HepG2 (cell line): ENCODE data around the gene DCP1B. TPM values are rescaled to one million over a fixed set of nuclear protein-coding genes. Genes with fewer than 3 reads are reported as not detected.
"Not testable (repeated sequence)": the region's sequence is repeated elsewhere in the genome, so short reads cannot be mapped to it uniquely, and the experiment has no call there.

Experiments used
- ATAC-seq: fragments of 200-7000 bp; cut with Tn5 transposase; 3 replicates; pipeline ENCODE4 v1.9.1; 2020; ENCODE audit warnings: mild to moderate bottlenecking, moderate library complexity
- BruUV-seq: library from RNA; stranded (reverse); fragments of 400-500 nt; replicated peaks from 2 replicates; lab custom pipeline; 2021; lab: Mats Ljungman, UMichigan
- CTCF ChIA-PET: fragments of 300-600 bp; formaldehyde crosslinking; extraction: SDS; loops from one replicate; lab custom pipeline; 2021; ENCODE audit warnings: low total read pairs, inconsistent platforms, low intra/inter-chr PET ratio; lab: Yijun Ruan, JAX
- POLR2A ChIA-PET: fragments of 350-600 bp; sonication (Branson Sonifier 250); formaldehyde crosslinking; loops from one replicate; lab custom pipeline; 2020; ENCODE audit warnings: antibody characterized with exemption, inconsistent platforms; lab: Yijun Ruan, JAX
- DNase-seq: peaks from one replicate; pipeline ENCODE4 v3.0.0-alpha.2; 2015; ENCODE audit warnings: low spot score
- FAIRE-seq: peaks from 3 replicates; lab custom pipeline; 2011; peaks lifted over from hg19 to GRCh38; lab: Jason Lieb, UNC
- H2AFZ ChIP-seq: one replicate; pipeline ENCODE4 v1.6.1; 2011; ENCODE audit warnings: low read length, inconsistent platforms
- H3K27ac ChIP-seq: fragments of 300-600 bp; 3 replicates; pipeline ENCODE4 v1.8.0; 2011; ENCODE audit warnings: mixed run types, mild to moderate bottlenecking, mixed read lengths, low read length, inconsistent platforms; ENCODE audit not compliant: insufficient read depth; ENCODE audit errors: extremely low read length
- H3K27me3 ChIP-seq, 2 experiments: fragments of 200-600 bp in 1 of 2; 2 replicates in 1 of 2; 3 replicates in 1 of 2; pipeline versions ENCODE4 v1.6.0 to v1.8.0; 2011; ENCODE audit warnings: low read length in 2 of 2, mild to moderate bottlenecking in 2 of 2, moderate library complexity in 2 of 2, inconsistent platforms in 1 of 2; ENCODE audit not compliant: insufficient read depth in 2 of 2, control insufficient read depth in 1 of 2
- H3K36me3 ChIP-seq, 2 experiments: fragments of 200-600 bp in 1 of 2; replicated peaks in 1 of 2; 2 replicates in 1 of 2; 3 replicates in 1 of 2; pipeline versions ENCODE4 v1.5.1 to v1.8.0; 2011; ENCODE audit warnings: low read length in 2 of 2, inconsistent platforms in 1 of 2; ENCODE audit not compliant: insufficient read depth in 2 of 2, control insufficient read depth in 1 of 2
- H3K4me1 ChIP-seq: 2 replicates; pipeline ENCODE4 v1.5.1; 2012; ENCODE audit warnings: low read length, inconsistent platforms; ENCODE audit not compliant: insufficient read depth
- H3K4me2 ChIP-seq: 2 replicates; pipeline ENCODE4 v1.6.0; 2011; ENCODE audit warnings: low read depth, low read length, inconsistent platforms
- H3K4me3 ChIP-seq, 3 experiments: fragments of 200-600 bp in 1 of 3; sonication (generic), shearing (Covaris generic) in 1 of 3; replicated peaks in 1 of 3; 2 replicates each; pipeline ENCODE4 v1.5.1; 2011 to 2016; ENCODE audit warnings: low read length in 3 of 3, inconsistent platforms in 2 of 3, low read depth in 2 of 3, mild to moderate bottlenecking in 2 of 3, control low read depth in 1 of 3, mixed read lengths in 1 of 3; ENCODE audit not compliant: insufficient read depth in 1 of 3
- H3K79me2 ChIP-seq: one replicate; pipeline ENCODE4 v1.6.1; 2011; ENCODE audit warnings: low read length, inconsistent platforms; ENCODE audit not compliant: insufficient read depth
- H3K9ac ChIP-seq: 2 replicates; pipeline ENCODE4 v1.6.0; 2011; ENCODE audit warnings: mild to moderate bottlenecking, low read depth, low read length, inconsistent platforms; ENCODE audit not compliant: insufficient read depth
- H3K9me3 ChIP-seq: 2 replicates; pipeline ENCODE4 v1.5.1; 2012; ENCODE audit warnings: mild to moderate bottlenecking, low read length
- H4K20me1 ChIP-seq: 2 replicates; pipeline ENCODE4 v1.6.0; 2011; ENCODE audit warnings: inconsistent platforms, mild to moderate bottlenecking, low read length, moderate library complexity; ENCODE audit not compliant: insufficient read depth
- ASH2L ChIP-seq: fragments of 300-600, 200-600 bp; sonication (generic); IDR thresholded peaks from 2 replicates; pipeline ENCODE4 v1.7.0; 2017; ENCODE audit warnings: low read depth, mild to moderate bottlenecking, moderate library complexity, mixed read lengths, low read length; ENCODE audit not compliant: insufficient read length
- CTCF ChIP-seq: sonication (generic); formaldehyde crosslinking; IDR thresholded peaks from 2 replicates; pipeline ENCODE4 v1.5.0; 2020; ENCODE audit warnings: mild to moderate bottlenecking, missing genetic modification reagents, moderate library complexity
- ELF3 ChIP-seq: IDR thresholded peaks from 2 replicates; pipeline ENCODE4 v1.6.1; 2016; ENCODE audit warnings: missing genetic modification reagents, missing compliant biosample characterization
- HHEX ChIP-seq: IDR thresholded peaks from 2 replicates; pipeline ENCODE4 v1.6.1; 2016; ENCODE audit warnings: control low read depth
- IRF2 ChIP-seq: IDR thresholded peaks from 2 replicates; pipeline ENCODE4 v1.6.1; 2018; ENCODE audit warnings: missing genetic modification reagents, missing compliant biosample characterization
- KDM2A ChIP-seq: sonication (generic); formaldehyde crosslinking; IDR thresholded peaks from 2 replicates; pipeline ENCODE4 v1.4.0; 2020; ENCODE audit warnings: low read depth, missing genetic modification reagents, borderline replicate concordance
- PAWR ChIP-seq: sonication (generic); formaldehyde crosslinking; IDR thresholded peaks from 2 replicates; pipeline ENCODE4 v1.4.0; 2020; ENCODE audit warnings: missing genetic modification reagents, mild to moderate bottlenecking, borderline replicate concordance
- RAD21 ChIP-seq: fragments of 450-650 bp; formaldehyde crosslinking; IDR thresholded peaks from 2 replicates; pipeline ENCODE4 v1.5.0; 2020; ENCODE audit warnings: mild to moderate bottlenecking
- SMC3 ChIP-seq: IDR thresholded peaks from 2 replicates; pipeline ENCODE4 v1.6.1; 2011; ENCODE audit warnings: low read length, improper control_type of control experiment
- THAP11 ChIP-seq: IDR thresholded peaks from 2 replicates; pipeline ENCODE4 v1.6.1; 2016; ENCODE audit warnings: missing biosample characterization, missing genetic modification reagents
- TP53 ChIP-seq: sonication (generic); formaldehyde crosslinking; conservative IDR thresholded peaks from 2 replicates; pipeline ENCODE4 v1.4.0; 2020; ENCODE audit warnings: missing genetic modification reagents
- ZGPAT ChIP-seq: IDR thresholded peaks from 2 replicates; pipeline ENCODE4 v1.6.1; 2016; ENCODE audit warnings: mild to moderate bottlenecking
- ZNF3 ChIP-seq: IDR thresholded peaks from 2 replicates; pipeline ENCODE4 v1.7.0; 2017; ENCODE audit warnings: inconsistent platforms
- ZNF580 ChIP-seq: IDR thresholded peaks from 2 replicates; pipeline ENCODE4 v1.6.1; 2016; ENCODE audit warnings: low read depth, borderline replicate concordance
- WGBS: methylation state at CpG from one replicate; pipeline ENCODE4 v1.1.6; 2017; ENCODE audit warnings: low lambda C conversion rate; 5-methylcytosine and 5-hydroxymethylcytosine counted together
- in situ Hi-C: cut with HindIII; loops from 2 replicates; pipeline ENCODE4 v1.10.0; 2017; ENCODE audit warnings: low pct_unique_long_range_greater_than_20kb; ENCODE audit not compliant: extremely low pct_ligation_motif_present
- intact Hi-C: fragments of 100-400 bp; cut with micrococcal nuclease; formaldehyde crosslinking; loops from one replicate; pipeline ENCODE4 v1.10.0; 2022; ENCODE audit not compliant: unreplicated experiment
- polyA plus RNA-seq, 8 experiments: library from polyadenylated mRNA; depleted of rRNA in 3 of 8; stranded (reverse) in 7 of 8; unstranded in 1 of 8; fragments of >200 nt; fragmentation: Illumina TruSeq in 4 of 8; extraction: Trizol in 4 of 8; gene quantifications; 2 replicates each; pipeline versions ENCODE4 v1.2.1 to v1.2.3, GENCODE V29; 2011 to 2016; ENCODE audit warnings: low read depth in 4 of 8, missing spikeins in 1 of 8, mixed read lengths in 1 of 8; ENCODE audit not compliant: insufficient read depth in 1 of 8
- total RNA-seq, 5 experiments: library from RNA; depleted of rRNA; stranded (reverse); fragments of >200 nt; fragmentation: Illumina TruSeq; extraction: Trizol; gene quantifications; 2 replicates each; pipeline ENCODE4 v1.2.3, GENCODE V29; 2016; ENCODE audit warnings: low read depth in 1 of 5

The DCP1B gene
- total and polyA plus RNA-seq, 2 of the 13 experiments (the other 11 are each of a cell fraction or from before 2014, with no cell fraction given) = 11.4 to 27.2 TPM

- BruUV-seq, H3K9me3 ChIP-seq, CTCF ChIA-PET, H3K4me3 ChIP-seq, H3K27me3 ChIP-seq, H3K27ac ChIP-seq, H4K20me1 ChIP-seq, H3K79me2 ChIP-seq, H2AFZ ChIP-seq, H3K9ac ChIP-seq, H3K4me2 ChIP-seq, POLR2A ChIA-PET, H3K4me1 ChIP-seq, intact Hi-C loops, ATAC-seq, in situ Hi-C loops, DNase-seq, FAIRE-seq: not testable (repeated sequence)
- 100% methylated on average over 5 of the region's 5 CpGs for WGBS
- H3K36me3 ChIP-seq = peaks cover 14 to 37% of the 10 kb centered on the region in 2 experiments; a peak in 4 of 5 replicates
Observed at GRCh38 chr12:1945502-1945901, 58.8 kb downstream of the DCP1B start.

GRCh38 chr12:1939801-1940607, 64.3 kb downstream of the DCP1B start:
- Histone ChIP-seq H3K9ac (no peak overlapping the region), H3K4me3 (no peak overlapping the region), H2AFZ (no peak overlapping the region), H3K9me3 (no peaks in the 10 kb centered on the region), H3K36me3 (peaks cover 4 to 13% of the 10 kb centered on the region in 2 experiments; a peak in 3 of 5 replicates), H4K20me1 (no peaks in the 10 kb centered on the region), H3K4me1 (peaks cover 10% of the 10 kb centered on the region), H3K79me2 (no peaks in the 10 kb centered on the region), H3K27me3 (no peaks in the 10 kb centered on the region), H3K4me2 (no peak overlapping the region), H3K27ac (no peak overlapping the region)
- peak; percentile 91 for FAIRE-seq
- WGBS = 51% methylated on average over 16 of the region's 16 CpGs
- peak; percentile 55 for DNase-seq
- ATAC-seq = peak; percentile 94
- POLR2A ChIA-PET = interaction anchor here (1.0 to 1.3 kb wide), 3 partner anchors 102 to 144 kb away, joined by 3 to 6 read pairs (median 3); no protein-coding TSS in a partner anchor
- CTCF ChIA-PET = interaction anchor here (0.8 to 4.4 kb wide), 4 partner anchors 95 to 306 kb away, joined by 3 to 88 read pairs (median 5); no protein-coding TSS in a partner anchor
- in situ Hi-C loops (loop anchor here (5.0 kb wide), 2 partner anchors 148 to 293 kb away; no protein-coding TSS in a partner anchor), intact Hi-C loops (loop anchor here (1.0 to 5.0 kb wide), 2 partner anchors 144 to 288 kb away; no protein-coding TSS in a partner anchor)
- no TSS peak for BruUV-seq
- peak; percentile 48; the same call in 1 of the 2 replicates for TF ChIP-seq KDM2A (CRISPR knock-in tag)
- peak; percentile 36; the same call in 1 of the 2 replicates for TF ChIP-seq THAP11 (CRISPR knock-in tag)
- TF ChIP-seq ASH2L = peak; percentile 31
- no peak for TF ChIP-seq TP53
- TF ChIP-seq RAD21 = peak; percentile 89
- no peak for TF ChIP-seq HHEX (CRISPR knock-in tag)
- 0 out of 2 replicates have a peak, but pooled peaks have one; percentile 26 for TF ChIP-seq ELF3 (CRISPR knock-in tag)
- TF ChIP-seq SMC3 = peak; percentile 98
- TF ChIP-seq CTCF (CRISPR knock-in tag) = peak; percentile 91
- 0 out of 2 replicates have a peak, but pooled peaks have one; percentile 24 for TF ChIP-seq ZGPAT
- no peak for TF ChIP-seq ZNF3 (CRISPR knock-in tag)
- peak; percentile 48; the same call in 1 of the 2 replicates for TF ChIP-seq ZNF580
- TF ChIP-seq PAWR (CRISPR knock-in tag) = no peak
- 0 out of 2 replicates have a peak, but pooled peaks have one; percentile 18 for TF ChIP-seq IRF2
